Keratinocyte (primary cell): ENCODE measurements around the gene DNTTIP2. TPM values are rescaled to one million over a fixed set of nuclear protein-coding genes. Genes with fewer than 3 reads are reported as not detected.
"Not testable (repeated sequence)": the region's sequence is repeated elsewhere in the genome, so short reads cannot be mapped to it uniquely, and the experiment has no call there.

ENCODE experiments used
- DNase-seq: peaks from one replicate; pipeline ENCODE4 v3.0.0-alpha.2; 2011; ENCODE audit warnings: low read depth, missing footprints, low spot score
- FAIRE-seq: peaks from 2 replicates; lab custom pipeline; 2011; peaks lifted over from hg19 to GRCh38; lab: Jason Lieb, UNC
- H2AFZ ChIP-seq: 2 replicates; pipeline ENCODE4 v1.6.0; 2012; ENCODE audit warnings: low read length, control low read depth, inconsistent platforms; ENCODE audit not compliant: control insufficient read depth
- H3K27ac ChIP-seq: 2 replicates; pipeline ENCODE4 v1.5.1; 2011; ENCODE audit warnings: low read length; ENCODE audit not compliant: control insufficient read depth, insufficient read depth
- H3K27me3 ChIP-seq: 3 replicates; pipeline ENCODE4 v1.6.0; 2011; ENCODE audit warnings: low read length; ENCODE audit not compliant: control insufficient read depth, insufficient read depth; ENCODE audit errors: extremely low read depth
- H3K36me3 ChIP-seq, 2 experiments: 2 replicates in 1 of 2; 3 replicates in 1 of 2; pipeline ENCODE4 v1.5.1; 2011; ENCODE audit warnings: low read length in 2 of 2, mild to moderate bottlenecking in 1 of 2; ENCODE audit not compliant: control insufficient read depth in 2 of 2, insufficient read depth in 2 of 2; ENCODE audit errors: extremely low read depth in 1 of 2
- H3K4me1 ChIP-seq: 3 replicates; pipeline ENCODE4 v1.5.1; 2011; ENCODE audit warnings: low read length; ENCODE audit not compliant: control insufficient read depth, insufficient read depth; ENCODE audit errors: extremely low read depth
- H3K4me2 ChIP-seq: 3 replicates; pipeline ENCODE4 v1.6.0; 2011; ENCODE audit warnings: low read depth, low read length; ENCODE audit not compliant: control insufficient read depth, insufficient read depth; ENCODE audit errors: extremely low read depth
- H3K4me3 ChIP-seq, 3 experiments: fragments of 200-600 bp in 1 of 3; sonication (generic) in 1 of 3; 2 replicates in 2 of 3; 3 replicates in 1 of 3; pipeline ENCODE4 v1.5.1; 2011 to 2016; ENCODE audit warnings: low read length in 3 of 3, mild to moderate bottlenecking in 3 of 3, control low read depth in 2 of 3, inconsistent platforms in 1 of 3, low read depth in 1 of 3, mixed read lengths in 1 of 3, mixed run types in 1 of 3, moderate library complexity in 1 of 3; ENCODE audit not compliant: control insufficient read depth in 2 of 3, insufficient read depth in 2 of 3; ENCODE audit errors: extremely low read depth in 1 of 3
- H3K79me2 ChIP-seq: 2 replicates; pipeline ENCODE4 v1.6.0; 2012; ENCODE audit warnings: low read length; ENCODE audit not compliant: control insufficient read depth, insufficient read depth
- H3K9ac ChIP-seq: 3 replicates; pipeline ENCODE4 v1.6.0; 2011; ENCODE audit warnings: low read length; ENCODE audit not compliant: control insufficient read depth, insufficient read depth; ENCODE audit errors: extremely low read depth
- H3K9me1 ChIP-seq: 3 replicates; pipeline ENCODE4 v1.6.0; 2011; ENCODE audit warnings: low read length; ENCODE audit not compliant: control insufficient read depth, insufficient read depth; ENCODE audit errors: extremely low read depth
- H3K9me3 ChIP-seq: 2 replicates; pipeline ENCODE4 v1.5.1; 2012; ENCODE audit warnings: low read depth, low read length; ENCODE audit not compliant: control insufficient read depth
- H4K20me1 ChIP-seq: 3 replicates; pipeline ENCODE4 v1.6.0; 2011; ENCODE audit warnings: low read length; ENCODE audit not compliant: control insufficient read depth, insufficient read depth; ENCODE audit errors: extremely low read depth
- CTCF ChIP-seq, 3 experiments: IDR thresholded peaks in 1 of 3; conservative IDR thresholded peaks in 1 of 3; optimal IDR thresholded peaks in 1 of 3; 2 replicates in 2 of 3; 3 replicates in 1 of 3; pipeline versions ENCODE3 to v1.5.1; 2011; ENCODE audit warnings: low read length in 3 of 3, mild to moderate bottlenecking in 3 of 3, moderate library complexity in 2 of 3, control low read depth in 1 of 3, inconsistent platforms in 1 of 3; ENCODE audit not compliant: insufficient read depth in 2 of 3; ENCODE audit errors: extremely low read depth in 1 of 3
- EZH2 ChIP-seq: IDR thresholded peaks from one replicate; pipeline ENCODE4 v1.6.1; 2012; ENCODE audit warnings: inconsistent platforms, mild to moderate bottlenecking, low read length, moderate library complexity
- dilution Hi-C: fragments of 300-500 bp; cut with MboI; formaldehyde crosslinking; loops from one replicate; pipeline ENCODE4 v1.7.0; 2020; ENCODE audit warnings: low sequenced_read_pairs; ENCODE audit not compliant: extremely low pct_ligation_motif_present
- polyA plus RNA-seq, 5 experiments: library from polyadenylated mRNA; depleted of rRNA in 3 of 5; stranded (reverse) in 3 of 5; stranded (forward) in 1 of 5; unstranded in 1 of 5; fragments of >200 nt; gene quantifications; 1 replicate in 1 of 5; 2 replicates in 3 of 5; 3 replicates in 1 of 5; pipeline versions ENCODE4 v1.2.1 to v1.2.3, GENCODE V29; 2011 to 2012; ENCODE audit warnings: missing spikeins in 2 of 5, low read depth in 1 of 5, low replicate concordance in 1 of 5

Gene DNTTIP2
- polyA plus RNA-seq, 1 donor (not counting 4 experiments of a cell fraction or from before 2014, with no cell fraction given), result 46.2 TPM

GRCh38 chr1:93839307-93839706, 39.7 kb downstream of the DNTTIP2 start:
- H2AFZ ChIP-seq, result no peak overlapping the region
- dilution Hi-C loops, result no loop called here
- H3K9me1 ChIP-seq, result no peaks in the 10 kb centered on the region
- no peak for DNase-seq
- no peaks in the 10 kb centered on the region for H4K20me1 ChIP-seq
- H3K27ac ChIP-seq, result no peak overlapping the region
- H3K4me1 ChIP-seq, result no peaks in the 10 kb centered on the region
- TF ChIP-seq EZH2, result no peak
- TF ChIP-seq CTCF (optimal IDR thresholded peaks at IDR 0.05 in 1 of 3, IDR thresholded peaks at IDR 0.05 in 1 of 3, conservative IDR thresholded peaks at IDR 0.05 in 1 of 3; ENCODE audit: extremely low read depth in 1 of 3, insufficient read depth in 2 of 3, low read length in 3 of 3), result no peak
- H3K9ac ChIP-seq, result no peak overlapping the region
- H3K4me3 ChIP-seq, result no peak overlapping the region
- H3K9me3 ChIP-seq, result no peaks in the 10 kb centered on the region
- peak; percentile 60 for FAIRE-seq
- no peaks in the 10 kb centered on the region for H3K79me2 ChIP-seq
- H3K4me2 ChIP-seq, result no peak overlapping the region
- H3K36me3 ChIP-seq, result no peaks in the 10 kb centered on the region
- no peaks in the 10 kb centered on the region for H3K27me3 ChIP-seq

- Histone ChIP-seq H3K27me3 (no peaks in the 10 kb centered on the region), H2AFZ (no peak overlapping the region), H3K4me2 (no peak overlapping the region), H3K27ac (no peak overlapping the region), H3K4me3 (no peak overlapping the region), H3K9me1 (no peaks in the 10 kb centered on the region), H3K9ac (no peak overlapping the region), H3K4me1 (no peaks in the 10 kb centered on the region), H4K20me1 (no peaks in the 10 kb centered on the region), H3K79me2 (no peaks in the 10 kb centered on the region), H3K9me3 (no peaks in the 10 kb centered on the region), H3K36me3 (no peaks in the 10 kb centered on the region)
- FAIRE-seq (no peak), DNase-seq (no peak)
- no peak for TF ChIP-seq EZH2
- TF ChIP-seq CTCF (optimal IDR thresholded peaks at IDR 0.05 in 1 of 3, IDR thresholded peaks at IDR 0.05 in 1 of 3, conservative IDR thresholded peaks at IDR 0.05 in 1 of 3; ENCODE audit: extremely low read depth in 1 of 3, insufficient read depth in 2 of 3, low read length in 3 of 3), result no peak
- dilution Hi-C loops, result no loop called here
These were observed 41.0 kb downstream of the DNTTIP2 start for GRCh38 chr1:93837961-93838360.

GRCh38 chr1:93833293-93833692, 45.7 kb downstream of the DNTTIP2 start:
- H3K36me3 ChIP-seq, H3K4me3 ChIP-seq, dilution Hi-C loops, H3K9me1 ChIP-seq, H3K4me1 ChIP-seq, H4K20me1 ChIP-seq, H3K4me2 ChIP-seq, H3K9ac ChIP-seq, H3K79me2 ChIP-seq, H2AFZ ChIP-seq, H3K27ac ChIP-seq, FAIRE-seq, H3K27me3 ChIP-seq, DNase-seq, H3K9me3 ChIP-seq: not testable (repeated sequence)
